Tibial artery (tissue), 4 donors: ENCODE measurements around the gene CAPN12.
"Not testable (repeated sequence)": the region's sequence is repeated elsewhere in the genome, so short reads cannot be mapped to it uniquely, and the experiment has no call there.

Experiments
- DNase-seq, 2 donors: peaks; one replicate each; pipeline ENCODE4 v3.0.0-alpha.2; 2019
- H3K27ac ChIP-seq, 2 donors: fragments of 200-600 bp; sonication (generic) in 1 of 2; 1 replicate in 1 of 2; 2 replicates in 1 of 2; pipeline ENCODE4 v1.5.1; 2018 to 2019; ENCODE audit warnings: mild to moderate bottlenecking in 1 of 2
- H3K27me3 ChIP-seq, 2 donors: fragments of 200-600 bp; sonication (generic) in 1 of 2; one replicate each; pipeline versions ENCODE4 v1.5.1 to v1.6.0; 2016 to 2019
- H3K36me3 ChIP-seq, 3 donors: fragments of 200-600 bp; sonication (generic) in 2 of 3; one replicate each; pipeline ENCODE4 v1.5.1; 2016 to 2019; ENCODE audit warnings: mild to moderate bottlenecking in 2 of 3
- H3K4me1 ChIP-seq, 4 donors: fragments of 200-600 bp; sonication (generic) in 2 of 4; 1 replicate in 3 of 4; 2 replicates in 1 of 4; pipeline ENCODE4 v1.5.1; 2016 to 2019
- H3K4me3 ChIP-seq, 2 donors: fragments of 200-600 bp; sonication (generic) in 1 of 2; 1 replicate in 1 of 2; 2 replicates in 1 of 2; pipeline ENCODE4 v1.5.1; 2018 to 2019; ENCODE audit warnings: mild to moderate bottlenecking in 2 of 2
- H3K9me3 ChIP-seq, 3 donors: fragments of 200-600 bp; sonication (generic) in 1 of 3; one replicate each; pipeline ENCODE4 v1.5.1; 2016 to 2019
- intact Hi-C: fragments of 100-400 bp; cut with DNase I; formaldehyde crosslinking; loops from one replicate; pipeline ENCODE4 v1.15.0; 2023; ENCODE audit warnings: low total_unique reads
- TF ChIP-seq, protein P1 (sequence below), 2 experiments: fragments of 200-600 bp in 1 of 2; fragments of 450-650 bp in 1 of 2; IDR thresholded peaks; one replicate each; pipeline ENCODE4 v1.5.1; 2017 to 2019; ENCODE audit warnings: antibody characterized with exemption in 2 of 2, mild to moderate bottlenecking in 1 of 2, moderate library complexity in 1 of 2

The CAPN12 gene

DNA sequence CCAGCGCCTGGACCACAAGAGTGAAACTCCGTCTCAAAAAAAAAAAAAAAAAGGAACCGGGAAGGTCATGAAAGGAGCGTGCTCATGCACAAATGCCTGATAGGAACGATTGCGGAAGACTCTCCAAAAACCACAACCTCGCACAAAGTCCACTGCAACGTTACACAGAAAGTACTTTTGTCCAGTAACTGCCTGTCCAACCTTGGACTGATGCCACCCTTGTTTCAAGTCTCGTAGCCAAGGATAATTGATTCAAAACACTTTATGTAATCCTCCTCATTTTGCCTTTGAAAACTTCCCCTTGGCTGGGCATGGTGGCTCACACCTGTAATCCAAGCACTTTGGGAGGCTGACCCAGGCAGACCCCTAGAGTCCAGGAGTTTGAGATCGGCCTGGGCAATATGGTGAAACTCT, 15.3 kb upstream of the CAPN12 start:
- no peak overlapping the region for H3K4me3 ChIP-seq
- intact Hi-C loops = loop anchor here (10.0 kb wide), 1 partner anchor 115 kb away; the partner anchor contains the start of gene RINL
- H3K36me3 ChIP-seq = no peaks in the 10 kb centered on the region
- no peak for DNase-seq
- no peak overlapping the region for H3K27ac ChIP-seq
- H3K4me1 ChIP-seq = no peaks in the 10 kb centered on the region
- no peaks in the 10 kb centered on the region for H3K9me3 ChIP-seq
- TF ChIP-seq, protein P1, sequence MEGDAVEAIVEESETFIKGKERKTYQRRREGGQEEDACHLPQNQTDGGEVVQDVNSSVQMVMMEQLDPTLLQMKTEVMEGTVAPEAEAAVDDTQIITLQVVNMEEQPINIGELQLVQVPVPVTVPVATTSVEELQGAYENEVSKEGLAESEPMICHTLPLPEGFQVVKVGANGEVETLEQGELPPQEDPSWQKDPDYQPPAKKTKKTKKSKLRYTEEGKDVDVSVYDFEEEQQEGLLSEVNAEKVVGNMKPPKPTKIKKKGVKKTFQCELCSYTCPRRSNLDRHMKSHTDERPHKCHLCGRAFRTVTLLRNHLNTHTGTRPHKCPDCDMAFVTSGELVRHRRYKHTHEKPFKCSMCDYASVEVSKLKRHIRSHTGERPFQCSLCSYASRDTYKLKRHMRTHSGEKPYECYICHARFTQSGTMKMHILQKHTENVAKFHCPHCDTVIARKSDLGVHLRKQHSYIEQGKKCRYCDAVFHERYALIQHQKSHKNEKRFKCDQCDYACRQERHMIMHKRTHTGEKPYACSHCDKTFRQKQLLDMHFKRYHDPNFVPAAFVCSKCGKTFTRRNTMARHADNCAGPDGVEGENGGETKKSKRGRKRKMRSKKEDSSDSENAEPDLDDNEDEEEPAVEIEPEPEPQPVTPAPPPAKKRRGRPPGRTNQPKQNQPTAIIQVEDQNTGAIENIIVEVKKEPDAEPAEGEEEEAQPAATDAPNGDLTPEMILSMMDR (IDR thresholded peaks at IDR 0.05) = no peak
- no peaks in the 10 kb centered on the region for H3K27me3 ChIP-seq

- intact Hi-C loops, H3K4me3 ChIP-seq: not testable (repeated sequence)
Measured at GRCh38 chr19:38754196-38754595, 9.9 kb upstream of the CAPN12 start.

GRCh38 chr19:38753783-38754182, 9.5 kb upstream of the CAPN12 start:
- intact Hi-C loops, H3K4me3 ChIP-seq, H3K4me1 ChIP-seq, DNase-seq, H3K36me3 ChIP-seq, H3K27me3 ChIP-seq, H3K27ac ChIP-seq, H3K9me3 ChIP-seq: not testable (repeated sequence)

More at GRCh38 chr19:38754196-38754595, 9.9 kb upstream of the CAPN12 start:
- H3K27me3 ChIP-seq, DNase-seq, H3K27ac ChIP-seq, H3K36me3 ChIP-seq, H3K9me3 ChIP-seq, H3K4me1 ChIP-seq: not testable (repeated sequence)

GRCh38 chr19:38745316-38745715, 1.0 kb upstream of the CAPN12 start:
- Histone ChIP-seq H3K4me3 (no peak overlapping the region), H3K27me3 (no peaks in the 10 kb centered on the region), H3K4me1 (no peaks in the 10 kb centered on the region), H3K27ac (no peak overlapping the region), H3K36me3 (no peaks in the 10 kb centered on the region), H3K9me3 (no peaks in the 10 kb centered on the region)
- TF ChIP-seq, protein P1 (IDR thresholded peaks at IDR 0.05) = no peak
- intact Hi-C loops = no loop called here
- no peak for DNase-seq

GRCh38 chr19:38744874-38745273, 600 bp upstream of the CAPN12 start:
- Histone ChIP-seq H3K4me3 (no peak overlapping the region), H3K4me1 (no peaks in the 10 kb centered on the region), H3K36me3 (no peaks in the 10 kb centered on the region), H3K27me3 (no peaks in the 10 kb centered on the region), H3K27ac (no peak overlapping the region), H3K9me3 (no peaks in the 10 kb centered on the region)
- intact Hi-C loops = no loop called here
- TF ChIP-seq, protein P1 (IDR thresholded peaks at IDR 0.05) = no peak
- no peak for DNase-seq

- H3K4me1 ChIP-seq = no peaks in the 10 kb centered on the region
- DNase-seq = no peak
- intact Hi-C loops = no loop called here
- TF ChIP-seq, protein P1 (IDR thresholded peaks at IDR 0.05) = no peak
- H3K27me3 ChIP-seq = no peaks in the 10 kb centered on the region
- H3K36me3 ChIP-seq = no peaks in the 10 kb centered on the region
- no peaks in the 10 kb centered on the region for H3K9me3 ChIP-seq
- no peak overlapping the region for H3K27ac ChIP-seq
- H3K4me3 ChIP-seq = no peak overlapping the region
Measured at GRCh38 chr19:38743394-38744297, 628 bp downstream of the CAPN12 start.
